DOHH2 (cell line): ENCODE data around the gene HYDIN.

Source experiments
- H3F3A ChIP-seq: fragments of 200-600 bp; sonication (generic), shearing (Covaris generic); 2 replicates; pipeline ENCODE4 v1.6.0; 2016; ENCODE audit warnings: antibody characterized with exemption, mild to moderate bottlenecking; ENCODE audit not compliant: control insufficient read depth, insufficient read depth
- H3K27ac ChIP-seq: fragments of 200-600 bp; sonication (generic); 2 replicates; pipeline ENCODE4 v1.5.1; 2014; ENCODE audit warnings: low read depth, mild to moderate bottlenecking, low read length, moderate library complexity
- H3K27me3 ChIP-seq: fragments of 200-600 bp; sonication (generic); 2 replicates; pipeline ENCODE4 v1.6.1; 2014; ENCODE audit warnings: mild to moderate bottlenecking, low read length, mixed read lengths; ENCODE audit not compliant: control insufficient read depth
- H3K36me3 ChIP-seq: fragments of 200-600 bp; sonication (generic); 2 replicates; pipeline ENCODE4 v1.6.1; 2014; ENCODE audit warnings: mild to moderate bottlenecking, low read length, moderate library complexity, mixed read lengths; ENCODE audit not compliant: control insufficient read depth
- H3K4me1 ChIP-seq: fragments of 200-600 bp; sonication (generic); 2 replicates; pipeline ENCODE4 v1.6.1; 2014; ENCODE audit warnings: mild to moderate bottlenecking, low read length, mixed read lengths; ENCODE audit not compliant: control insufficient read depth
- H3K4me2 ChIP-seq: fragments of 200-600 bp; sonication (generic); 2 replicates; pipeline ENCODE4 v1.6.0; 2014; ENCODE audit warnings: mild to moderate bottlenecking, low read length, moderate library complexity
- H3K4me3 ChIP-seq: fragments of 200-600 bp; sonication (generic); 2 replicates; pipeline ENCODE4 v1.5.1; 2014; ENCODE audit warnings: mild to moderate bottlenecking, low read length, mixed read lengths
- H3K79me2 ChIP-seq: fragments of 200-600 bp; sonication (generic); 2 replicates; pipeline ENCODE4 v1.6.1; 2014; ENCODE audit warnings: mild to moderate bottlenecking, low read length, mixed read lengths; ENCODE audit not compliant: control insufficient read depth
- H3K9me2 ChIP-seq: fragments of 200-600 bp; sonication (generic); replicated peaks from 2 replicates; pipeline ENCODE4 v1.6.1; 2014; ENCODE audit warnings: mild to moderate bottlenecking, low read length, mixed read lengths; ENCODE audit not compliant: control insufficient read depth
- H3K9me3 ChIP-seq: fragments of 200-600 bp; sonication (generic); 2 replicates; pipeline ENCODE4 v1.6.1; 2014; ENCODE audit warnings: antibody characterized with exemption, low read length, mixed read lengths; ENCODE audit not compliant: control insufficient read depth, insufficient read depth
- H4K20me1 ChIP-seq: fragments of 200-600 bp; sonication (generic); 2 replicates; pipeline ENCODE4 v1.6.0; 2014; ENCODE audit warnings: low read depth, mild to moderate bottlenecking, antibody characterized with exemption, low read length, moderate library complexity; ENCODE audit not compliant: control insufficient read depth, insufficient read depth
- CTCF ChIP-seq: fragments of 200-600 bp; sonication (generic); IDR thresholded peaks from one replicate; pipeline ENCODE4 v1.5.1; 2014; ENCODE audit warnings: antibody characterized with exemption, mild to moderate bottlenecking, low read depth, low read length; ENCODE audit not compliant: poor library complexity, severe bottlenecking
- EZH2phosphoT487 ChIP-seq: fragments of 200-600 bp; sonication (generic); IDR thresholded peaks from 2 replicates; pipeline ENCODE4 v1.6.1; 2017; ENCODE audit warnings: borderline replicate concordance, mild to moderate bottlenecking, antibody characterized with exemption, low read length, moderate library complexity, mixed read lengths

The HYDIN gene

GRCh38 chr16:71255721-71256120 lies 25.2 kb upstream of the HYDIN start:
- Histone ChIP-seq H3K27ac (no peak overlapping the region), H3K79me2 (no peaks in the 10 kb centered on the region), H3K27me3 (peaks cover 7% of the 10 kb centered on the region; the same call in 1 of the 2 replicates)

DNA sequence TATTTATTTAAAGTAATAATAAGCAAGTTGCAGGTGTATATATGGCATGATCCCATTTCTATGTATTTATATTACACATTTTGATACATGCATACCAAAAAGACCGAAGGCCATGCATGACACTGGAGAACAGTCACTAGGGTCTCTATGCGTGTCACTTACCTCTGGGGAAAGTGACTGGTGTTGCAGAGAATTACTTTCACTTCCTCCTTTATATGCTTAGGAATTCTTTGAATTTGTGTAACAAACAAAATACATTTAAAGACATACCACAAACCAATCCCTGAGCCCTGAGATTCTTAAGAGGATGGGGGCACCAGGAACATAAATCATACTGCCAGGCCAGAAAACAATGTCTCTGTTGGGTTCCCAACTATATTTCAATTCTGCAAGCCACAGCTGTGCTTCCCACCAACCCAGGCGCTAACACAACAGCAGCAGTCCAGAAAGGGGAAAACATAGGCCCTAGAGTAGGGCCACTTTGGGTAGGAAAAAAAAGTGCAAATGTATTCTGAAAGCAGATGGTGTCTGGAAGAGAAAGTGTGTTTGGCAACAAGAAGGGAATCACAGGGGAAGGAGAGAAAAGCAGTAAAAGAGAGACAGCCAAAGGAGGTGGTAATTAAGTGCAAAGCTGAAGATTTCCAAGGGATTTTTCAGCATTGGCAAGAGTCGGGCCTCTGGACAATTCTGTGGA lies 24.5 kb upstream of the HYDIN start:
- Histone ChIP-seq H3K4me2 (no peak overlapping the region), H3K4me1 (no peaks in the 10 kb centered on the region), H3K9me3 (no peaks in the 10 kb centered on the region), H3K27me3 (peaks cover 7% of the 10 kb centered on the region; the same call in 1 of the 2 replicates), H3K36me3 (no peaks in the 10 kb centered on the region), H3F3A (no peaks in the 10 kb centered on the region), H3K4me3 (no peak overlapping the region), H3K79me2 (no peaks in the 10 kb centered on the region), H4K20me1 (no peaks in the 10 kb centered on the region), H3K27ac (no peak overlapping the region), H3K9me2 (no peaks in the 10 kb centered on the region)
- no peak for TF ChIP-seq CTCF
- TF ChIP-seq EZH2phosphoT487: no peak

More at GRCh38 chr16:71255721-71256120, 25.2 kb upstream of the HYDIN start:
- no peak overlapping the region for H3K4me2 ChIP-seq
- H4K20me1 ChIP-seq: no peaks in the 10 kb centered on the region
- H3K4me3 ChIP-seq: no peak overlapping the region
- TF ChIP-seq CTCF: no peak
- TF ChIP-seq EZH2phosphoT487: no peak
- no peaks in the 10 kb centered on the region for H3K36me3 ChIP-seq
- H3K9me3 ChIP-seq: no peaks in the 10 kb centered on the region
- no peaks in the 10 kb centered on the region for H3K4me1 ChIP-seq
- H3F3A ChIP-seq: no peaks in the 10 kb centered on the region
- no peaks in the 10 kb centered on the region for H3K9me2 ChIP-seq

DNA sequence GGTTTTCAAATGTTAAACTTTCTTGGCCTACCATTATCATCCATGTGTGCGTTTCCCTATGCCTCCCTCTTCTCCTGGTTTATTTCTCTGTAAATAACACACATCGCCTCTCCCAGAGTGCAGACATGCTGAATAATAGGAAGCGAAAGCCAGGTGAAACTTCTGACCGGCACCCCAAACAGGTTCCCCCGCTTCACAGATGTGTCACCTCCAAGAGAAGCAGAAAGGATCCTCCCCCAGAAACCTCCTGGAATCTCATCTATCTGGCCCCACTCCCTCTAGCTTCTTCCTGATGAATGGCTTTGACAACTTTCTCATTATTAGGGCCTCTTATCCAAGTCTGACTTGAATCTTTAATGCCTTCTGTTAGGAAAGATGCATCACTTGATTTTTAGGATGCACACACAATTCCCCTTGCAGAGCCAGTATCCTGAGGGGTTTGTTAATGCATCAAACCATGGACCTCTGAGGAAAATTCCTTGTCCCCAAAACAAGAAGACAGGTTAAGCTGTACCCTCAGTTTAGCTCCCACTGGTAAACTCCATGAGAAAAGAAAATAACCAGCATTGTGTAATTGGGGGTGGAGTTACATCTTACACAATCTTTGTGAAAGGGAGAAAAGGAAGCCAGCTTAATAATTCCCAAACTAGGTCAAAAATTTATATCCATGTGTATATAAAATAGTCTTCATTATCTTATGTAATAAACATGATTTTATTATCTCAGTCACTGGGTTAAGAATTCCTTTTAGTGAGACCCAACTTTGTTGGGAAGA lies 20.1 kb upstream of the HYDIN start:
- Histone ChIP-seq H3K27ac (no peak overlapping the region), H3K4me3 (no peak overlapping the region), H4K20me1 (no peaks in the 10 kb centered on the region), H3K27me3 (no peaks in the 10 kb centered on the region), H3K4me1 (no peaks in the 10 kb centered on the region), H3K9me2 (no peaks in the 10 kb centered on the region), H3K79me2 (no peaks in the 10 kb centered on the region), H3K4me2 (no peak overlapping the region), H3K36me3 (no peaks in the 10 kb centered on the region), H3K9me3 (no peaks in the 10 kb centered on the region), H3F3A (no peaks in the 10 kb centered on the region)
- TF ChIP-seq EZH2phosphoT487 (no peak), CTCF (no peak)
